Hepatocyte (in vitro differentiated cells): ENCODE results near the gene GCLC. TPM values are rescaled to one million over a fixed set of nuclear protein-coding genes. Genes with fewer than 3 reads are reported as not detected.

ENCODE experiments used
- DNase-seq: peaks from one replicate; pipeline ENCODE4 v3.0.0-alpha.2; 2016; ENCODE audit warnings: low spot score
- H2AFZ ChIP-seq: fragments of 200-600 bp; sonication (generic); 2 replicates; pipeline ENCODE4 v1.6.0; 2016; ENCODE audit warnings: antibody characterized with exemption, mild to moderate bottlenecking
- H3K27ac ChIP-seq: fragments of 200-600 bp; sonication (generic); 2 replicates; pipeline ENCODE4 v1.5.1; 2016; ENCODE audit warnings: mild to moderate bottlenecking
- H3K27me3 ChIP-seq: fragments of 200-600 bp; sonication (generic); 2 replicates; pipeline ENCODE4 v1.6.1; 2016
- H3K36me3 ChIP-seq: fragments of 200-600 bp; sonication (generic); replicated peaks from 2 replicates; pipeline ENCODE4 v1.5.1; 2016; ENCODE audit warnings: low read depth; ENCODE audit not compliant: insufficient read depth
- H3K4me1 ChIP-seq: fragments of 200-600 bp; sonication (generic); 2 replicates; pipeline ENCODE4 v1.5.1; 2016; ENCODE audit warnings: mild to moderate bottlenecking, moderate library complexity; ENCODE audit not compliant: insufficient read depth
- H3K4me2 ChIP-seq: fragments of 200-600 bp; sonication (generic); 2 replicates; pipeline ENCODE4 v1.6.0; 2016
- H3K4me3 ChIP-seq: fragments of 200-600 bp; sonication (generic); 2 replicates; pipeline ENCODE4 v1.5.1; 2016; ENCODE audit warnings: mild to moderate bottlenecking
- H3K79me2 ChIP-seq: fragments of 200-600 bp; sonication (generic); 2 replicates; pipeline ENCODE4 v1.6.0; 2017; ENCODE audit warnings: mild to moderate bottlenecking
- H3K9me2 ChIP-seq: fragments of 200-600 bp; sonication (generic); replicated peaks from 2 replicates; pipeline ENCODE4 v1.6.0; 2017; ENCODE audit warnings: mild to moderate bottlenecking; ENCODE audit not compliant: insufficient read depth
- H3K9me3 ChIP-seq: fragments of 200-600 bp; sonication (generic); 2 replicates; pipeline ENCODE4 v1.5.1; 2016; ENCODE audit warnings: low read depth, mild to moderate bottlenecking
- H4K20me1 ChIP-seq: fragments of 200-600 bp; sonication (generic); 2 replicates; pipeline ENCODE4 v1.6.0; 2016; ENCODE audit warnings: mild to moderate bottlenecking; ENCODE audit not compliant: insufficient read depth, poor library complexity, severe bottlenecking
- EZH2 ChIP-seq: fragments of 200-600 bp; sonication (generic); IDR thresholded peaks from 2 replicates; pipeline ENCODE4 v1.6.1; 2016; ENCODE audit warnings: antibody characterized with exemption, mild to moderate bottlenecking, borderline replicate concordance
- EZH2phosphoT487 ChIP-seq: fragments of 200-600 bp; sonication (generic); IDR thresholded peaks from one replicate; pipeline ENCODE4 v1.6.1; 2018; ENCODE audit warnings: antibody characterized with exemption, mild to moderate bottlenecking, low read depth, moderate library complexity; ENCODE audit not compliant: unreplicated experiment, severe bottlenecking
- WGBS: methylation state at CpG from one replicate; pipeline ENCODE4 v1.1.6; 2016; ENCODE audit warnings: low lambda C conversion rate; ENCODE audit errors: missing lambda C conversion rate; 5-methylcytosine and 5-hydroxymethylcytosine counted together
- polyA plus RNA-seq: library from polyadenylated mRNA; unstranded; fragments of >200 nt; fragmentation: Nextera tagmentation; extraction: Ambion mirVana; gene quantifications from 2 replicates; pipeline ENCODE4 v1.2.1, GENCODE V29; 2016
- total RNA-seq: library from RNA; depleted of rRNA; stranded (reverse); fragments of >200 nt; gene quantifications from 2 replicates; pipeline ENCODE4 v1.2.3, GENCODE V29; 2014
- TF ChIP-seq, protein P1 (sequence below): fragments of 200-600 bp; sonication (generic); IDR thresholded peaks from 2 replicates; pipeline ENCODE4 v1.5.1; 2016; ENCODE audit warnings: antibody characterized with exemption, mild to moderate bottlenecking; ENCODE audit not compliant: poor library complexity

Gene GCLC
- total and polyA plus RNA-seq, 2 experiments from 2014 or later: 21.9 to 52.6 TPM

GRCh38 chr6:53513519-53513966 lies 31.4 kb downstream of the GCLC start:
- Histone ChIP-seq H3K36me3 (no peaks in the 10 kb centered on the region), H3K27me3 (no peaks in the 10 kb centered on the region), H3K4me1 (peaks cover 19% of the 10 kb centered on the region), H3K27ac (peak overlapping the region; percentile 27), H2AFZ (no peak overlapping the region), H3K9me2 (no peaks in the 10 kb centered on the region), H3K9me3 (no peaks in the 10 kb centered on the region), H3K4me3 (no peak overlapping the region), H3K4me2 (peak overlapping the region; percentile 8), H4K20me1 (no peaks in the 10 kb centered on the region), H3K79me2 (peaks cover 8% of the 10 kb centered on the region)
- TF ChIP-seq, protein P1, sequence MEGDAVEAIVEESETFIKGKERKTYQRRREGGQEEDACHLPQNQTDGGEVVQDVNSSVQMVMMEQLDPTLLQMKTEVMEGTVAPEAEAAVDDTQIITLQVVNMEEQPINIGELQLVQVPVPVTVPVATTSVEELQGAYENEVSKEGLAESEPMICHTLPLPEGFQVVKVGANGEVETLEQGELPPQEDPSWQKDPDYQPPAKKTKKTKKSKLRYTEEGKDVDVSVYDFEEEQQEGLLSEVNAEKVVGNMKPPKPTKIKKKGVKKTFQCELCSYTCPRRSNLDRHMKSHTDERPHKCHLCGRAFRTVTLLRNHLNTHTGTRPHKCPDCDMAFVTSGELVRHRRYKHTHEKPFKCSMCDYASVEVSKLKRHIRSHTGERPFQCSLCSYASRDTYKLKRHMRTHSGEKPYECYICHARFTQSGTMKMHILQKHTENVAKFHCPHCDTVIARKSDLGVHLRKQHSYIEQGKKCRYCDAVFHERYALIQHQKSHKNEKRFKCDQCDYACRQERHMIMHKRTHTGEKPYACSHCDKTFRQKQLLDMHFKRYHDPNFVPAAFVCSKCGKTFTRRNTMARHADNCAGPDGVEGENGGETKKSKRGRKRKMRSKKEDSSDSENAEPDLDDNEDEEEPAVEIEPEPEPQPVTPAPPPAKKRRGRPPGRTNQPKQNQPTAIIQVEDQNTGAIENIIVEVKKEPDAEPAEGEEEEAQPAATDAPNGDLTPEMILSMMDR: peak; percentile 37
- TF ChIP-seq EZH2 (no peak), EZH2phosphoT487 (peak; percentile 87)
- DNase-seq: peak; percentile 31
- 60% methylated on average over 2 of the region's 2 CpGs for WGBS

DNA sequence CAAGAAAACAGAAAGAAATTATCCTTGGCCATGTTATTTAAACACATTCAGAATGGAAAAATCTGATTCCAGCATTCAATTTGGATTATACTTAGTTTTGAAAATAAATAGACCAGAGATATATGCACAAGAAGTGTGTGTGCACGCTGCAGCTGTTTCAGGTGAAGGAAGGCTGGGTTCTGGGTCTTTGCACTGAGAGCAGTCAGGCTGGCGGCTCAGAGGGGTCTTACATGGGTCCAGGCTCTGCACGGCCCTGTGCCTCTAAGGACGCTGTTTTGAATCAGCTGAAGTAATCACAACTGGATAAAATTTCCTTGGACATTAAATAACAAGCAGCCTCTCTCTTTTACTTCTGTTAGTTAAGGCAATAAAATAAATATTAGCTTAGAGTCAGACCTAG lies 31.8 kb downstream of the GCLC start:
- Histone ChIP-seq H3K9me3 (no peaks in the 10 kb centered on the region), H3K27me3 (no peaks in the 10 kb centered on the region), H3K27ac (peak overlapping the region; percentile 27), H3K9me2 (no peaks in the 10 kb centered on the region), H3K79me2 (peaks cover 5% of the 10 kb centered on the region), H3K4me1 (peaks cover 19% of the 10 kb centered on the region), H3K4me3 (no peak overlapping the region), H4K20me1 (no peaks in the 10 kb centered on the region), H3K4me2 (peak overlapping the region; percentile 8), H2AFZ (no peak overlapping the region), H3K36me3 (no peaks in the 10 kb centered on the region)
- TF ChIP-seq EZH2 (no peak), EZH2phosphoT487 (no peak)
- TF ChIP-seq, protein P1: no peak
- 54% methylated on average over 4 of the region's 4 CpGs for WGBS
- DNase-seq: peak; percentile 62

DNA sequence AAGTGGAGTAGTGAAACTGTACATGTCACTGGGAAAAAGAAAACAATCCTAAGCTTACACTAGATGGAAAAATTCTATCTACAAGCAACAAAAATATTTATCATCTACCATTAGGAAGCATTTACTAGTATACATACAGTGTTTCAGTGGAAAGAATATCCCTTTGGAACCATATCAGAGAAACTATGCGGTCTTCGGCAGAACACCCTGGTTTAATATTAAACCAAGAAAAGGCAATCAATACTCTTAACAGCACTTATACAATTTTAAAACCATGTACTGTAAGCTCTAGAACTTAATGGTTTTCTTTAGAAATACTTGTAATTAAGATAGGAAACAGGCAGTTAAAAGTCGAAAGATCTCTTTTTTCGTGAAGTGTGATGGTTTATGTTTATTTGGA lies 32.3 kb downstream of the GCLC start:
- Histone ChIP-seq H3K79me2 (peaks cover 5% of the 10 kb centered on the region), H3K36me3 (no peaks in the 10 kb centered on the region), H3K9me2 (no peaks in the 10 kb centered on the region), H3K27ac (peak overlapping the region; percentile 27), H4K20me1 (no peaks in the 10 kb centered on the region), H3K4me3 (no peak overlapping the region), H2AFZ (no peak overlapping the region), H3K4me2 (peak overlapping the region; percentile 8), H3K27me3 (no peaks in the 10 kb centered on the region), H3K9me3 (no peaks in the 10 kb centered on the region), H3K4me1 (peaks cover 19% of the 10 kb centered on the region)
- 37% methylated on average over 4 of the region's 4 CpGs for WGBS
- no peak for DNase-seq
- TF ChIP-seq, protein P1: no peak
- TF ChIP-seq EZH2: no peak
- no peak for TF ChIP-seq EZH2phosphoT487

DNA sequence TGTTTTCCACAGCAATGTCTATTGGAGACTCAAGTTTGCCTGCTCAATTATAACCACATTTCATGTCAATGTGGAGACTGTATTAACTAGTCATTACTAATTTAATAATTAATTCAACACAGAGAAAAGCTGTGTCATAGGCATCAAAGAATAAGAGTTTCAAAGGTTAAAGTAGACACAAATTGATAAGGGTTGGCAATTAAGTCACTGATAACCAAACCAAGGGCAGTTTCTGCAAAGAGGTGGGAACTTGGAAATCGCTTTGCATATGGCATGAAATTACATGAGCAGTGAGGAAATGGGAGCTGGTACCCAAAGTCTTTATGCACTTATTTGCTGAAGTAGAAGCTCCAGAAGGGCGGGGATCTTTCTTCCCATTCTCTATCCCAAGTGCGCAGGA lies 34.2 kb downstream of the GCLC start:
- 94% methylated on average over 3 of the region's 3 CpGs for WGBS
- Histone ChIP-seq H3K79me2 (no peaks in the 10 kb centered on the region), H4K20me1 (no peaks in the 10 kb centered on the region), H3K9me2 (no peaks in the 10 kb centered on the region), H3K4me3 (no peak overlapping the region), H3K4me1 (peaks cover 19% of the 10 kb centered on the region), H3K36me3 (no peaks in the 10 kb centered on the region), H3K27me3 (no peaks in the 10 kb centered on the region), H3K27ac (no peak overlapping the region), H3K9me3 (no peaks in the 10 kb centered on the region), H3K4me2 (no peak overlapping the region), H2AFZ (no peak overlapping the region)
- no peak for DNase-seq
- TF ChIP-seq, protein P1: no peak
- TF ChIP-seq EZH2 (no peak), EZH2phosphoT487 (no peak)
